Measurements from ENCODE around the gene PRKAA1.
"Not testable (repeated sequence)": the region's sequence is repeated elsewhere in the genome, so short reads cannot be mapped to it uniquely, and the experiment has no call there.

The PRKAA1 gene

GRCh38 chr5:40734986-40735385 is 63.2 kb downstream of the PRKAA1 start:
- no peak for DNase-seq (ENCODE audit: low read depth in 2 of 2)

- no peak for DNase-seq (ENCODE audit: low read depth in 2 of 2)
Observed at GRCh38 chr5:40733879-40734563, 64.2 kb downstream of the PRKAA1 start.

GRCh38 chr5:40733434-40733833 is 64.7 kb downstream of the PRKAA1 start:
- DNase-seq (ENCODE audit: low read depth in 2 of 2): no peak

GRCh38 chr5:40722497-40722911 is 75.7 kb downstream of the PRKAA1 start:
- DNase-seq (ENCODE audit: low read depth in 2 of 2): not testable (repeated sequence)

- no peak for DNase-seq (ENCODE audit: low read depth in 2 of 2)
Observed at GRCh38 chr5:40720069-40720468, 78.1 kb downstream of the PRKAA1 start.

- no peak for DNase-seq (ENCODE audit: low read depth in 2 of 2)
Observed at GRCh38 chr5:40717281-40717680, 80.9 kb downstream of the PRKAA1 start.

- no peak for DNase-seq (ENCODE audit: low read depth in 2 of 2)
Observed at GRCh38 chr5:40716590-40716989, 81.6 kb downstream of the PRKAA1 start.

GRCh38 chr5:40716000-40716399 is 82.2 kb downstream of the PRKAA1 start:
- no peak for DNase-seq (ENCODE audit: low read depth in 2 of 2)

GRCh38 chr5:40714001-40714400 is 84.2 kb downstream of the PRKAA1 start:
- no peak for DNase-seq (ENCODE audit: low read depth in 2 of 2)

GRCh38 chr5:40710575-40710974 is 87.6 kb downstream of the PRKAA1 start:
- not testable (repeated sequence) for DNase-seq (ENCODE audit: low read depth in 2 of 2)
